AG09319 (cell line): Measurements from ENCODE around the gene VPS4B.

ENCODE experiments used
- DNase-seq: peaks from one replicate; pipeline ENCODE4 v3.0.0-alpha.2; 2010; ENCODE audit warnings: low read depth; ENCODE audit errors: extremely low read depth
- TF ChIP-seq, protein P1 (sequence below): IDR thresholded peaks from 2 replicates; pipeline ENCODE4 v1.5.1; 2011; ENCODE audit warnings: low read depth, mild to moderate bottlenecking, inconsistent platforms, low read length, moderate library complexity

The VPS4B gene

DNA sequence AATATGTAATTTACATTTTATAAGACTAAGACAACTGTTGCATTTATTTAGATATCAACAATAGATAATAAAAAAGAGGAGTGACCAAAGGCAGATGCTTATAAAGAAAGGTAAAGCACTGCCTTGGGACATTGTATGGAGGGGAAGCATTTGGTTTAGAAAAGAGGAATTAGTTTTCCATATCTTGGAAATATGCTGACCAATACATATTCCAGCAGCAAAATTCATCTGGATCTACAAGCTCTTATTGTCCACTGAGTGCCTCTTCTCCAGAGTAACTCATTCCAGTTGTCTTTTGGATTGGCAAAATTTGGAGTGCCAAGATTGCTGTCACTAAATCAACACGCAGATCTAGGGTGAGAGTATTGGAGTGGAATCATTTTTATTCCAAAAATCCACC is 8.9 kb upstream of the VPS4B start:
- TF ChIP-seq, protein P1, sequence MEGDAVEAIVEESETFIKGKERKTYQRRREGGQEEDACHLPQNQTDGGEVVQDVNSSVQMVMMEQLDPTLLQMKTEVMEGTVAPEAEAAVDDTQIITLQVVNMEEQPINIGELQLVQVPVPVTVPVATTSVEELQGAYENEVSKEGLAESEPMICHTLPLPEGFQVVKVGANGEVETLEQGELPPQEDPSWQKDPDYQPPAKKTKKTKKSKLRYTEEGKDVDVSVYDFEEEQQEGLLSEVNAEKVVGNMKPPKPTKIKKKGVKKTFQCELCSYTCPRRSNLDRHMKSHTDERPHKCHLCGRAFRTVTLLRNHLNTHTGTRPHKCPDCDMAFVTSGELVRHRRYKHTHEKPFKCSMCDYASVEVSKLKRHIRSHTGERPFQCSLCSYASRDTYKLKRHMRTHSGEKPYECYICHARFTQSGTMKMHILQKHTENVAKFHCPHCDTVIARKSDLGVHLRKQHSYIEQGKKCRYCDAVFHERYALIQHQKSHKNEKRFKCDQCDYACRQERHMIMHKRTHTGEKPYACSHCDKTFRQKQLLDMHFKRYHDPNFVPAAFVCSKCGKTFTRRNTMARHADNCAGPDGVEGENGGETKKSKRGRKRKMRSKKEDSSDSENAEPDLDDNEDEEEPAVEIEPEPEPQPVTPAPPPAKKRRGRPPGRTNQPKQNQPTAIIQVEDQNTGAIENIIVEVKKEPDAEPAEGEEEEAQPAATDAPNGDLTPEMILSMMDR: no peak
- DNase-seq: no peak

DNA sequence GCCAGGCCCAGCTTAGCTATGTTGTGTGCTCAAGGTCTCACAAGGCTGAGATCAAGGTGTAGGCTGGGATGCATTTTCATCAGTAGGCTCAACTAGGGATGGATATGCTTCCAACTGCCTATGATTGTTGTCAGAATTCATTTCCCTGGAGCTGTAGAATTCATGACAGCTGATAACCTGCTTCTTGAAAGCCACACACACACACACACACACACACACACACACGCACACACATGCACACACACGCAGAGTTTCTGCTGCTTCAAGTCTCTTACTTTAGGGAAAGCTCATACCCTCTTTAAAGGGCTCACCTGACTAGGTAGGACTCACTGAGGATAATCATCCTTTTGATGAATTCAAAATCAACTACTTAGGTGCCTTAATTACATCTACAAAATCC is 8.2 kb upstream of the VPS4B start:
- TF ChIP-seq, protein P1: no peak
- DNase-seq: no peak

DNA sequence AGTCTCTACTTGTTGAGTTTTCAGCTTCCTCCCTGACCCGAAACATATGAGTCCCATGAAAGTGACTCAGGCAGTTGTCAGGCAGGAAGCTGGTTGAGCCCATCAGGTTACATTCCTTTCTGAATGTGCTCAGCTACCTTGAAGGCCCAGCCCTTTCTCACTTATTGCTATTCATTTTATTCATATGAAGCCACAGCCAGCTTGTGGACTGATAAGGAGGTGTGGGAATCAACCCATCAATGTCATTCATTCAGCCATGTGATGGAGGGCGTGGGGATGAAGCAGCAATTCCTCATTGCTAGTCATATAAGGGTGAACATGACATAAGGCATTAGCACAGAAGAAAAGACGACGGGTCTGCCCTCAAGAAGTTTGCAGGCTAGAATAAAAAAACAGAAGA is 5.3 kb upstream of the VPS4B start:
- no peak for DNase-seq
- TF ChIP-seq, protein P1: no peak

- DNase-seq: no peak
- TF ChIP-seq, protein P1: no peak; the same call in none of the 2 replicates
These were observed 608 bp upstream of the VPS4B start for GRCh38 chr18:63422864-63423304.

DNA sequence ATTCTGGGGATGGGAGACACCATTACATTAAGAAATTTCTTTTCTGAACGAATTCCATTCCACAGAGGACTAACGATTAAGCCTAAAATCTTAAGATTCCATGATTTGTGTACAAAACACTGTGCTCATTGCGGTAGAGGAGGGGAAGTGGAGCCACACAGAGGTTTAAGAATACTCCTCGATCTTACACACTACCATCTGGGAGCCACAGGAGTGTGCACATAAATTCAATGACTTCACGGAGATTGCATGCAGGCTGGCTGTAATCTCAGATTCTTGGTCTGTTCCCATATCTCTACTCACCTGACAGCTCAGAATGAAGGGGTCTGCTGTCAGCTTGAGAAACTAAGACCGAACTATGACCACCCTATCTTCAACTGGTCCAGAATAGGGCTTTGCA is 762 bp downstream of the VPS4B start:
- DNase-seq: no peak
- TF ChIP-seq, protein P1: no peak

- DNase-seq: no peak
- TF ChIP-seq, protein P1: no peak
These were observed 9.3 kb downstream of the VPS4B start for GRCh38 chr18:63412953-63413352.

- no peak for DNase-seq
- TF ChIP-seq, protein P1: no peak
These were observed 11.5 kb downstream of the VPS4B start for GRCh38 chr18:63410792-63411191.
